ENCODE measurements around the gene TMEM40. TPM values are rescaled to one million over a fixed set of nuclear protein-coding genes. Genes with fewer than 3 reads are reported as not detected.

TMEM40 gene
- total and polyA plus RNA-seq, 2 of the 13 experiments (the other 11 are each of a cell fraction or from before 2014, with no cell fraction given), result 0.16 TPM; not detected in 1

DNA sequence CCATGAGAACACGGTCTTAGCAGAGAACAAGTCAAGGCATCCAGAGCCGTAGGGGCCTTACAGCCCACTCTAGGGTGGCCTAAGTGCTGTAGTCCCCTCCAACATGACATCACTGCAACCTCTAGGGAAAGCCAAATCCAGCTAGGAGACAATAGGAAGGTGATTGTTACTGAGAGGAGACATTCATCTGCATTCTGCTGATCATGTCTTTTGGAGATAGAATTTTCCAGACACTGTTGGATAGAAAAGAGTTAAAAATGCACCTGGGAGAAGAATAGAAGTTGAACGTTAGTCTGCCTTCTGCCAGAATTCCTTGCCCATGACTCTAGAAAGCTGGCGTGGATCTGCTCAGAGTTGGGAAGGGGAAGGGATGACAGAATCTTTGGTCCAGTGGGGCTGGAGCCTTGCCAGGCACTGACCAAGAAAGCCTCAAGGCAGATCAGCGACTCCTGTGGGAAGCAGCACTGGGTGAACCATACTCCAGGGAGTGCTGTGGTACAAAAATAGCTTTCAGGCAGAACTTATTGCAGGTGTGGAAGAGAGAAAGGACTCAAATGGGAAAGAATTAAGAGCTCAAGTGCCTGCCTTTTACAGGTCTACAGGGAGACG is 50.4 kb downstream of the TMEM40 start:
- ChIA-PET CTCF (ENCODE audit: low intra/inter-chr PET ratio, low total read pairs) (no interaction called here), POLR2A (no interaction called here)
- Histone ChIP-seq H3K4me2 (ENCODE audit: low read depth, low read length) (no peak overlapping the region), H3K4me1 (ENCODE audit: insufficient read depth, low read length) (0 out of 2 replicates have a peak, but pooled peaks cover 2% of the 10 kb centered on the region), H3K27me3 (ENCODE audit: control insufficient read depth in 1 of 2, insufficient read depth in 2 of 2, low read length in 2 of 2) (peaks cover 0 to 3% of the 10 kb centered on the region in 2 experiments; a peak in 1 of 5 replicates), H2AFZ (ENCODE audit: low read length) (no peak overlapping the region), H3K79me2 (ENCODE audit: insufficient read depth, low read length) (no peaks in the 10 kb centered on the region), H4K20me1 (ENCODE audit: insufficient read depth, low read length) (no peaks in the 10 kb centered on the region), H3K27ac (ENCODE audit: extremely low read length, insufficient read depth, low read length) (no peak overlapping the region), H3K36me3 (replicated peaks in 1 of 2; ENCODE audit: control insufficient read depth in 1 of 2, insufficient read depth in 2 of 2, low read length in 2 of 2) (no peaks in the 10 kb centered on the region), H3K4me3 (replicated peaks in 1 of 3; ENCODE audit: insufficient read depth in 1 of 3, low read depth in 2 of 3, low read length in 3 of 3) (no peak overlapping the region), H3K9me3 (ENCODE audit: low read length) (no peaks in the 10 kb centered on the region), H3K9ac (ENCODE audit: insufficient read depth, low read depth, low read length) (no peak overlapping the region)
- no peak for DNase-seq (ENCODE audit: low spot score)
- no peak for TF ChIP-seq JDP2 (CRISPR knock-in tag; IDR thresholded peaks at IDR 0.05; ENCODE audit: borderline replicate concordance)
- no peak for TF ChIP-seq SMARCE1 (IDR thresholded peaks at IDR 0.05; ENCODE audit: borderline replicate concordance)
- no peak for TF ChIP-seq ERF (CRISPR knock-in tag; IDR thresholded peaks at IDR 0.05)
- no peak for TF ChIP-seq ATF7-NPFF (CRISPR knock-in tag; IDR thresholded peaks at IDR 0.05; ENCODE audit: low read depth)
- TF ChIP-seq ZNF256 (CRISPR knock-in tag; conservative IDR thresholded peaks at IDR 0.05), result no peak
- TF ChIP-seq SOX13 (IDR thresholded peaks at IDR 0.05), result no peak
- TF ChIP-seq SOX13 (CRISPR knock-in tag; conservative IDR thresholded peaks at IDR 0.05 in 1 of 2, IDR thresholded peaks at IDR 0.05 in 1 of 2), result no peak
- TF ChIP-seq GFI1 (CRISPR knock-in tag; IDR thresholded peaks at IDR 0.05; ENCODE audit: borderline replicate concordance), result no peak
- no peak for TF ChIP-seq ZNF431 (CRISPR knock-in tag; IDR thresholded peaks at IDR 0.05; ENCODE audit: borderline replicate concordance, low read depth)
- no peak for TF ChIP-seq TSC22D2 (CRISPR knock-in tag; IDR thresholded peaks at IDR 0.05; ENCODE audit: borderline replicate concordance)
- TF ChIP-seq, protein P1, sequence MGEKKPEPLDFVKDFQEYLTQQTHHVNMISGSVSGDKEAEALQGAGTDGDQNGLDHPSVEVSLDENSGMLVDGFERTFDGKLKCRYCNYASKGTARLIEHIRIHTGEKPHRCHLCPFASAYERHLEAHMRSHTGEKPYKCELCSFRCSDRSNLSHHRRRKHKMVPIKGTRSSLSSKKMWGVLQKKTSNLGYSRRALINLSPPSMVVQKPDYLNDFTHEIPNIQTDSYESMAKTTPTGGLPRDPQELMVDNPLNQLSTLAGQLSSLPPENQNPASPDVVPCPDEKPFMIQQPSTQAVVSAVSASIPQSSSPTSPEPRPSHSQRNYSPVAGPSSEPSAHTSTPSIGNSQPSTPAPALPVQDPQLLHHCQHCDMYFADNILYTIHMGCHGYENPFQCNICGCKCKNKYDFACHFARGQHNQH (CRISPR knock-in tag; IDR thresholded peaks at IDR 0.05), result no peak
- TF ChIP-seq, protein P2, sequence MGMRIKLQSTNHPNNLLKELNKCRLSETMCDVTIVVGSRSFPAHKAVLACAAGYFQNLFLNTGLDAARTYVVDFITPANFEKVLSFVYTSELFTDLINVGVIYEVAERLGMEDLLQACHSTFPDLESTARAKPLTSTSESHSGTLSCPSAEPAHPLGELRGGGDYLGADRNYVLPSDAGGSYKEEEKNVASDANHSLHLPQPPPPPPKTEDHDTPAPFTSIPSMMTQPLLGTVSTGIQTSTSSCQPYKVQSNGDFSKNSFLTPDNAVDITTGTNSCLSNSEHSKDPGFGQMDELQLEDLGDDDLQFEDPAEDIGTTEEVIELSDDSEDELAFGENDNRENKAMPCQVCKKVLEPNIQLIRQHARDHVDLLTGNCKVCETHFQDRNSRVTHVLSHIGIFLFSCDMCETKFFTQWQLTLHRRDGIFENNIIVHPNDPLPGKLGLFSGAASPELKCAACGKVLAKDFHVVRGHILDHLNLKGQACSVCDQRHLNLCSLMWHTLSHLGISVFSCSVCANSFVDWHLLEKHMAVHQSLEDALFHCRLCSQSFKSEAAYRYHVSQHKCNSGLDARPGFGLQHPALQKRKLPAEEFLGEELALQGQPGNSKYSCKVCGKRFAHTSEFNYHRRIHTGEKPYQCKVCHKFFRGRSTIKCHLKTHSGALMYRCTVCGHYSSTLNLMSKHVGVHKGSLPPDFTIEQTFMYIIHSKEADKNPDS (CRISPR knock-in tag; IDR thresholded peaks at IDR 0.05), result no peak
- no peak for TF ChIP-seq KLF11 (CRISPR knock-in tag; IDR thresholded peaks at IDR 0.05)
- TF ChIP-seq, protein P3, sequence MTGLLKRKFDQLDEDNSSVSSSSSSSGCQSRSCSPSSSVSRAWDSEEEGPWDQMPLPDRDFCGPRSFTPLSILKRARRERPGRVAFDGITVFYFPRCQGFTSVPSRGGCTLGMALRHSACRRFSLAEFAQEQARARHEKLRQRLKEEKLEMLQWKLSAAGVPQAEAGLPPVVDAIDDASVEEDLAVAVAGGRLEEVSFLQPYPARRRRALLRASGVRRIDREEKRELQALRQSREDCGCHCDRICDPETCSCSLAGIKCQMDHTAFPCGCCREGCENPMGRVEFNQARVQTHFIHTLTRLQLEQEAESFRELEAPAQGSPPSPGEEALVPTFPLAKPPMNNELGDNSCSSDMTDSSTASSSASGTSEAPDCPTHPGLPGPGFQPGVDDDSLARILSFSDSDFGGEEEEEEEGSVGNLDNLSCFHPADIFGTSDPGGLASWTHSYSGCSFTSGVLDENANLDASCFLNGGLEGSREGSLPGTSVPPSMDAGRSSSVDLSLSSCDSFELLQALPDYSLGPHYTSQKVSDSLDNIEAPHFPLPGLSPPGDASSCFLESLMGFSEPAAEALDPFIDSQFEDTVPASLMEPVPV (CRISPR knock-in tag; IDR thresholded peaks at IDR 0.05), result no peak
- ATAC-seq, result no peak
- no TSS peak for BruUV-seq (replicated peaks)
- 9% methylated on average over 6 of the region's 6 CpGs for WGBS (ENCODE audit: low lambda C conversion rate)
- in situ Hi-C loops (cut with HindIII; ENCODE audit: extremely low pct_ligation_motif_present, low pct_unique_long_range_greater_than_20kb), result no loop called here
- no peak for FAIRE-seq
- intact Hi-C loops (cut with micrococcal nuclease; ENCODE audit: unreplicated experiment), result no loop called here
